GM19463 (cell line): Measurements from ENCODE around the gene TACSTD2.
"Not testable (repeated sequence)": the region's sequence is repeated elsewhere in the genome, so short reads cannot be mapped to it uniquely, and the experiment has no call there.

Experiments
- ATAC-seq: cut with Tn5 transposase; IDR thresholded peaks from one replicate; pipeline ENCODE4 v1.9.1; 2021; ENCODE audit warnings: mild to moderate bottlenecking, moderate library complexity; ENCODE audit not compliant: unreplicated experiment

Gene TACSTD2

DNA sequence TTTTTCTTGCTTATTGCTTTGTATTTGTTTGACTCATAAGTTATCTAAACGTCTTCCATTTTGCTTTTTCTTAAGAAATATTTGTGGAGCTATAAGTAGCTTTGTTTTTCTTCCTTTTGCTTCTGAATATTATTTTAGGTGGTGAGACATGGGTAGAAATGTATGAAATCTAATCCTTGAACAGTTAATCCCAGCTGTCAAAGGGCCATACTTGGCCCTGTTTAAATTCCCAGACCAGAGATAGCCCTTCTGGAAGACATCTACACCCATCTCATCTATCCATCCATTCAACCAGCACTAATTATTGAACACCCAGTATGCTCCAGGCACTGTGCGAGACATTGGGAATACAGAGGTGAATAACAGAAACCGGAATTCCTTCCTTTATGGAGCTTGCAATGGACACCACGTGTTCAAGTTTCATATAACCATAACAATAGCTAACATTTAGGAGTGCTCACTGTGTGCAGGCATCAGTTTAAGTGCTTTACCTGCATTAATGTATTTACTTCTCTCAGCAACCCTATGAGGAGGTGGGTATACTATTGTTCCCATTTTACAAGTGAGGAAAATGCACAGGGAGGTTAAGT is 8.7 kb downstream of the TACSTD2 start:
- no peak for ATAC-seq

DNA sequence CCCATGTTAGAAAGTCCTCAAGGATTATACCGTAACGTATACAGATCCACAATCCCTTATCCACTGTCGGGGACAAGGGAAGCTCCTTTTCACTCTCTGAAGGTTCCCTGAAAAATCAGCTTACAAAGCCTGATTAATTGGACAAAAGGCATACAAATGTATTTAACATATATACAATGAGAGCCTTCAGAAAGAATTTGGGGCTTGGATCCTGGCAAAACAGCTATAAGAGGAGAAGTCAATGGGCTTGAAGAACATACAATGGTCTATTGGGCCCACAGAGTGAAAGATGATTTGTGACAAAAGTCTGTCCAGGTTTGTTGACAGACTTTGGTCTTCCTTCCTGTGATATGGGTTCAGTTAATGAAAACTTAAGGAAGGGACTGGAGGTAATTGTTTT is 10.7 kb downstream of the TACSTD2 start:
- no peak for ATAC-seq

DNA sequence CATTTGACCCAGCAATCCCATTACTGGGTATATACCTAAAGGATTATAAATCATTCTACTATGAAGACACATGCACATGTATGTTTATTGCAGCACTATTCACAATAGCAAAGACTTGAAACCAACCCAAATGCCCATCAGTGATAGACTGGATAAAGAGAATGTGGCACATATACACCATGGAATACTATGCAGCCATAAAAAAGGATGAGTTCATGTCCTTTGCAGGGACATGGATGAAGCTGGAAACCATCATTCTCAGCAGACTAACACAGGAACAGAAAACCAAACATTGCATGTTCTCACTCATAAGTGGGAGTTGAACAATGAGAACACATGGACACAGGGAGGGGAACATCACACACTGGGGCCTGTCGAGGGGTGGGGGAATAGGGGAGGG is 13.3 kb downstream of the TACSTD2 start:
- ATAC-seq: not testable (repeated sequence)

DNA sequence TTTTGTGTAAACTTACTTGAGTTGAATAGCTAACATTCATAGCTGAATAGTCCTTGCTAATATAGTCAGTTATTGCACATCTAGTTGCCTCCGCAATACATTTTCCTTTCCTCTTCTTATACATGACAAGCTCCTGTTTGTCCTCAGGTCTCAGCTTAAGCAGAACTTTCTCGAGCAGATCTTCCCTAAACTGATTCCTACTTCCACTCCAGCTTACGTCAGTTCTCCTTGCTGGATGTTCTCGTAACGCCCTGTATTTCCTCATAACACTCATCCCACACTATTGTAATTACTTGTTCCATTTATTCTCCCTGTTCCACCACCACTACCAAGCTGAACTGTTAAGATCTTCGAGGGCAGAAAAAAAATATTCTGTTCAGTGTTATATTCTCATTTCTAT is 15.4 kb downstream of the TACSTD2 start:
- no peak for ATAC-seq

DNA sequence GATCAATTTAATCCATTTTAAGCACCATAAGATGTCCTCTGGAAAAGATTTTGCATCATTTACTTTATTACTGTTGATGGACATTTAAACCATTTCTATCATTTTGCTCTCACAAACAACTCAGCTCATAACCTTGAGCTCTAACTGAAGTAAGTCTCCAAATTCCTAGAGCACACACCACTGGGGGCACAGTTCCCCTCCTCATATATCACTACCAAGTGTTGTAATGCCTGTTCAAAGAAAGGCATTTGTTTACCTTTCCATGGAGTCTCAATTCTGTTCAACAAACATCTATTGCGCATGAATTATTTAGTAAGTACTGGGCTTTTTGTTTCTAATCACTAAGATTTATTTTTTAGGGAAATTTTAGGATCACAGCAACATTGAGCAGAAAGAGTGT is 21.7 kb downstream of the TACSTD2 start:
- no peak for ATAC-seq

DNA sequence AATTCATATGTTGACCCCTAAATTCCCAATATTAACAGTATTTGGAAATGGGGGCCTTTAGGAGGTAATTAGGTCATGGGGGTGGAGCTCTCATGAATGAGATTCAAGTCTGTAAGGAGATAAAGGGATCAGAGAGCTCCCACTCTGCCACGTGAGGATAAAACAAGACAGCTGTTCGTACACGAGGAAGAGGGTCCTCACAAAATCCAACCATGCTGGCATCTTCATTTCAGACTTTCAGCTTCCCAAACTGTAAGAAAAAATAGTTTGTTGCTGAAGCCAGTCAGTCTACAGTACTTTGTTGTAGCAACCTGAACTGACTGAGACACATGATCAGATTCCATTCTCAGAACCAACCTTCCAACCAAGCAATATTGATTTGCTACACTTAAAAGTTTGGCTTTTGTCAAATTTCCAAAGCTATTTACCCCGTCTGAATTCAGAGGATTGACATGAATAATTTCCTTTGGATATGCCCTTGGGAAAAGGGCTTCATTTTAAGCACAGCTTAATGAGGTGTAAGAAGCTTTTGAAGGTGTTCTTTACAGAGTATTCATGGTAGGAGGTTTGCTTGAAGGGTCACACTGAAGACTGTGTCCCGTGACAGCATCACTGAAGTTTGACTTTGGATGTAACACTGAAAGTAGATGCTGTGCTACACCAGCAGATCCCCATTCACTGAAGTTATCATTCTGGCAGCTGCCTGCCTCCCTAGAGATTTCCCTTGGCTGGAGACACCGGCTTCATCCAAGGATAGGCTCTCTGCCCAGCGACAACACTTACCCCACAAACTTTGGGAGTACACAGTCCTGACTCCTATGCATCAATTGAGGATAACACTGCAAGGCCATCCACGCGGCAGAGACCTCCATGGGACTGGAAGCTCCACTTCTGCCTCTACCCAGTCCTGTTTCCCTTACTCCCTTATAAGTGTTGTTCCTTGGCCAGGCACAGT is 25.6 kb downstream of the TACSTD2 start:
- ATAC-seq: no peak

DNA sequence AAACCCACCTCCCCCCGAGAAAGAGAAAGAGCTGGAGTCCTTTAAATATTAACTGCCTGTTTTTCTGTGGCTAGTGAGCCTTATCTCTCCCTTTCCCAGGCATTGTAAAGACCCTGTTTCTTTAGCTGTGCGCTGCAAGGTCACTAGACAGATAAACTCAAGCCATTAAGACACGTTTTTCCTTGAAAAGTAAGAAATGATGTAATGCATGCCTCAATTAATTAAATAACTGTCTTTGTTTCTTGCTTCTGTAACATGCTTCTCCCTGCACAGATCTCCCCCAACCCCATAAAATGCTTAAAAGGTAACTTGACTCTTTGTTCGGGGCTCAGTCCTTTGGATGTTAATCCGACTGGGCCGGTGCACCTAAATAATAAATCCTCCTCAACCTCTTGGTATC is 27.8 kb downstream of the TACSTD2 start:
- not testable (repeated sequence) for ATAC-seq

DNA sequence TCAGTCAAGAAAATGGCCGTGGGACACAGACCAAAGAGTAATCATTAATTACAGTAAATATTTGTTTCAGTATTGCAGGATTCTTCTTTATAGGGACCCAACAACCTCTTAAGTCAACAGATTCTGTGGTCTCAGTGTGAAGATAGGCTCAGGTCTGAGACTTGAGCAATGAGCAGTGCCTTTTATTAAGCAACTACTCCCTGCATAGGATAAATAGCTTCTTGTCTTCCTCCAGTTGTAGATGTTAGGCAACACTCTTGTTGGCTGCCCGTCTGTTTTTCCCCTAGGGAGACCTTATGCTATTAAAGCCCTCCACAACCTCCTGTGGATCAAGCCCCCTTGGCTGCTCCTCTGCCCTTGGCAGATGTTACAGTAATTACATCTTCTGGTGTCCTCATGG is 28.7 kb downstream of the TACSTD2 start:
- ATAC-seq: no peak

DNA sequence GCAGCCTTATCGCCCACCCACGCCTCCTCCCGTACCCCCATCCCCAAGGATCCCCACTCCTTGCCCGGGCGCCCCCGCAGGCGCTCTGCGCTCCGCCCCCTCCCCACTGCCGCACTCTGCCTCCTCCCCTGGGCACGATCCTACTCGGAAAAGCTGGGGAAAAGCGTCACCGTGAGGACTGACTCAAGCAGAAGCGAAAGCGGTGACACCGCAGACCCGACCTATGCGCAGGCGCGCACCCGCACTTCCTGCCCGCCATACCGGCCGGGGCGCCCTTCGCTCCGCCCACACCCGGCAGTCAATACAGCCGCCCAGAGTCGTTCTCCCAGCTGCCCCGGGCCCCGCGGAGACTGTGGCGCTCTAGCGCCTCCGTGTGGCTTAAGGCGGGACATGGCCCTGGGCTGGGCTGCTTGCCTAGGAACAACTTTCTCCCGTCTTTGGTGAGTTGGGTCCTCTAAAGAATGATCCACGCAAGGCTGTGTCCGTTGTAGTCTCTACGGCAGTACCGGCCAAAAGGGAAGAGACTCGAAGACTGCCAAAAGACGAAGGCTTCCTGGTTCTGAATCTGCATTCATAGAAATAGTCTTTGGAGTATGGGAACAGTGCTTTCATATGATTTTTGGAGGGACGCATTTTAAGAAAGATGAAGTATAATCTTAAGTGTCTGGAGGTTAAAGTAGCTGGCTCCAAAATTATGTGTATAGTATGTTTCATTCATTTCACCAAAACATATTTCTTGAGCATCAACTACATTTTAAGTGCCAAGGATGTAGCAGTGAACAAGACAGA is 30.3 kb downstream of the TACSTD2 start, which contains the start of gene OMA1:
OMA1 (minus strand) TSS at position 207 of the 789 bp plus-strand sequence. CDS start 7,432 bp downstream, outside the sequence.
- peak; percentile 93 for ATAC-seq

DNA sequence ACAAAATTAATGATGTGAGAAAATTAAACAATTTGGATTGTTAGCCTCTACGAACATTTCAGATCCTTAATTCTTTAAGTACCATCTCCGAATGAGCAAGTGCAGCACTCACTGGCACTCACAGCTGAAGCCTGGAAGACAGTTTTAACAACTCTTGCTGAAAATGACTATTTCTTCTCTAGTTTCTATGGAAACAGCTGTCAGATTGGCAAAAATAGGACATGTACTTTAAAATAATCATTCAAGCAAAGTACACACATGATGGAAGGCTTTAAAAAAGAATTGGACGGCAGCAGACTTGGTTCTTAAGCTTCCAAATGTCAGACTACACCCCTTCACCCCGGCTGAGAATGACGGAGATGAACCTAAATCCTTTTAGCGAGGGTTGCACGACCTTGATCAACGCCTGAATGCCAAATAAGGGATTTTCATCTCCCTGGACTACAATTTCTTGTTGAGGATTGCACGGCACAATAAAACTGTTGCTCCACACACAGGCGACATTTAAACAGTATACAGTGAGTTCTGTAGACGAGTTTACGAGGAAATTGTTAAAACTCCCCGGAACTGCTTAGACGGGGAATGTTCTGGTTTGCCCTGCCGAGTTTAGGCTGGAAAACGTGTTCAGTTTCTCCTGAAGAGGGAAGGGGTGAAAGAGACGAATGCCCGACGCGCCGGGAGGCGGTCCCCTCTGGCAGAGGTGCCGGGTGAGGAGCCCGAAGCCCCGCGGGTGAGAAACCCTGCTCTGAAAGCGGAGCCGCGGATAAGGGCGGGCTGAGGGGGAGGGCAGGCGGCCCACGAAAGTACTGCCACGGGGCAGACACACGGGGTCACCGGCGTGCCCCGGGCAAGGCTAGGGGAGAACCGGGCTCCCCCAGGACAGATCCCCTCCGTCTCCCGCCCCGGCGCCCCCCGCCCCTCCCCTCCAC is 31.2 kb downstream of the TACSTD2 start:
- ATAC-seq: peak; percentile 57

DNA sequence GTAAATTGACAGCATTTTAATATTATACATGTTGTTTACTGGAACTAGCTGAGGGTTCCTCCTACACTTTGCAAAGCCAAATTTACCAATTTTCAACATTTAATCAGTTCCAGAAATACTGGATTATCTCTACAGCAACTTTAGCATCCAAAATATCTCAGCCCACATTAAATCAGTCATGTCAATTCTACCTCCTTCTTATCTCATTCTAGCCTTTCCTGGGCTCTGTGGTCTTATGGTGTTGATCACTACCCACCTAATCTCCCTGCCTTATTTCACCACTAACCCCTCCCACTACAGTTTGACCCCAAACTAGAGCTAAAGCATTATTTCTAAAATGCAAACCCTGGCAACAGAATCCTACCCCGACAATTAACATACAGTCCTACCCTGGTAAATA is 33.8 kb downstream of the TACSTD2 start:
- ATAC-seq: no peak

DNA sequence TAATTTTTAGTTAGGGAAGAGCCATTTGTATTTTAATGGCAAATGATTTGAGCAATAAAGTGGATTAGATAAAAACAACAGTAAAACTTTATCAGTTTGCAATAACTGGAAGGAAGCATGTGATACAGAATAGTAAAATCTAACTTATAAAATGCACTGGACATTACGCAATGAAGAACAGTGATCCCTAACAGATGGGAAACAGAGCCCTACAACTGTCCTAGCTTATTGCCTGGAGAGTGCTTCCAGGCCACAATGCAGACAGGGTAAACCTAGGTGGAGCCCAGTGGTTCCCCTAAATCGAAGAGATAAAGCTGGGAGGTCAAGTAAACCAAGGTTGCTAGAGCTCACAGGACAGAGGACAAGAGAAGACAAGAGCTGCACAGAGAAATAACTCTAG is 37.5 kb downstream of the TACSTD2 start:
- ATAC-seq: no peak

DNA sequence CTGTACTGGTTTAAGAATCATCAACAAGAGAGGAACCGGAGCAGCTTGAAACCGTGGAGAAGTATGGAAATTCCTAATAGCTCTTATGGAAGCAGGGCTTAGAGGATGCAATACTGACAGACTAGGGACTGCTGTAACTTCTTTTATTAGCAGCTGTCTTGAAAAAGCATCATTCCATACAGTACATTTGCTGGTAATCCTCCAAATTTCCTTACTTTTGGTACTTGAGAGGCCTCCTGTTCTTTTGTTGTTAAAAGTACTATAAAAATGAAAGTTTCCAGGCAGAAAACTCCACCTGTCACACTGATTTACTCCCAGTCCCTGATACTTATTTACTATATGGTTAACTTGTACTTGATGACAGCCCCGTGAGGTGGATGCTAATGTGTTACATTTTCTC is 38.2 kb downstream of the TACSTD2 start:
- ATAC-seq: no peak

DNA sequence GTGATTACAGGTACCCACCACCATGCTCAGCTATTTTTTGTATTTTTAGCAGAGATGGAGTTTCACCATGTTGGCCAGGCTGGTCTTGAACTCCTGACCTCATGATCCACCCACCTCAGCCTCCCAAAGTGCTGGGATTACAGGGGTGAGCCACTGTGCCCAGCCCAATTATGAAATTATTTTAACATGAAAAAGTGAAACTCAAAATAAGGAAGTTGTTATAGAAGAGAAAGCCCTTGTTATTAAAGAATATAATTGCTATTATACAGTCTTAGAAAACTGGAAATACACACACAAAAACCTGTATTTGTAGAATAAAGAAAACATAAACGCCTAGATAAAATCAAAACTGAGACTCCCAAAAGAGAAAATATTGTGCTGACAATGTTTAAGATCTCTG is 45.2 kb downstream of the TACSTD2 start:
- not testable (repeated sequence) for ATAC-seq

DNA sequence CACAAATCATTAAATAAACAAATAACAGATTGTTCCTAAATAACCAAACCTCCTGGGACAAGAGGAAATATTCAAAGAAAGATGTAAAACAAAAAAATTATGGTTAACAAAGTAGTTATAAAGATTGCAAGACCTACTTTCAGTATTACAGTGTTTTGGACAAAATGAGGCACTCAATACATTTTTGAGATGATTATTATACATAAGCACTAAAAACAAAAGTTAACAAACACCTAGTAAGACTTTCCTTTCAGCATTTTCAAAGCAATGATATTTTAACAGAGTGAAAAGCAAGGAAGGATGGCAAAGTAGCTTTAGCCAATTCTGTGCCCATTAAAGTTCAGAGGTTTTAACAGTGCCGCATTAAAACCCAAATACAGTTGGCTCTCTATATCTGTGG is 47.8 kb downstream of the TACSTD2 start:
- ATAC-seq: no peak

DNA sequence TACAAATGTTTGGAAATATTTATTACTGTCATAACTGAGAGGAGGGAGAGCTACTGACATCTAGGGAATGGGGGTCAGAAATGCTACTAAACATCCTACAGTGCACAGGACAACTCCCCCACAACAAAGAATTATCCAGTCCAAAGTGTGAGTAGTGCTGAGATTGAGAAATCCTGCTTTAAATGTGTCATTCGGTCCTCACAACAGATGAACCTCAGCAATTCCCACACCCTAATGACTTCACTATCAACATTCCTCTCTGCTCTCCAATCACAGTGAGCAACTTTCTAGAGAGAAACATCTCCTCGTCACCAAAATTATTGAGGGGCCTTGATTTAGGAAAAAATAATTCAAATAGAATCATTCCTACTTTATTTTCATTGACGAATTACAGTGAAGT is 48.5 kb downstream of the TACSTD2 start:
- ATAC-seq: no peak
